Measurements from ENCODE around the gene ZFYVE19. TPM values are rescaled to one million over a fixed set of nuclear protein-coding genes. Genes with fewer than 3 reads are reported as not detected.

ZFYVE19 gene
- total and polyA plus RNA-seq, 2 of the 13 experiments (the other 11 are each of a cell fraction or from before 2014, with no cell fraction given) = 23.3 to 44.0 TPM

DNA sequence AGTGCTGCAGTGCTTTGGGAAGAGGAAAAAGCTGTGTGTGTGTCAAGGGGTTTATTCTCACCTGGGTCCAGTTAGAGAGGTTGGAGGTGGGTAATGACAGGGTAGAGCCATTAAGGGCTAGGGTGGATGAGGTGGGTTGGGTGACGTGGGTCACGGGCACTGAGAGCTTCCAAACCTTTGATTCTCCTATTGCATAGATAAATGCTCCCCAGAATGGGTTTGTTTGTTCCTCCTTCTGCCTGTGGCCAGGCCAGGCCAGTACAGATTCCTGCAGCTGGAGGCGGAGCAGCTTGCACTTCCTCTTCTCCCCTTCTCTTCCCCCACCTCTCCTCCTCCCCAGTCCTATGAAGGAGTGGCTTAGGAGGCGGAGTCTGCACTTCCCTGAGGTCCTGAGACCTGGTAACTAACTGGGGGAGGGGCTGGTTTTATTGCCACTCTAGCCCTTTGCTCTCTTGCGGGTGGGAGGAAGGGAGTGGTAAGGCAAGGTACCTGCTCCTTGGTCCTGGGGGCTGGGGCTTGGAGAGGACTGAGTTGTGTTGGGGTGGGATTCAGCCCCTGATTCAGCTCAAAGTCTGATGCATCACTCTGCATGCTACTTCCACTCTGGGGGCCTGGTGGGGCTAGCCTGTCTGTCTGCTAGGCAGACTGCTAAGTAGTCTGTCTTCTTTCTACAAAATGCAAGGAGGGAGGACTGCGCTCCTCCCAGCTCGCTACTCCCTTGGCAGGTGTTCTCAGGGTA is 40.5 kb downstream of the ZFYVE19 start:
- Histone ChIP-seq H3K27me3 (ENCODE audit: control insufficient read depth in 1 of 2, insufficient read depth in 2 of 2, low read length in 2 of 2) (peaks cover 4 to 17% of the 10 kb centered on the region in 2 experiments; a peak in 3 of 5 replicates), H3K4me3 (replicated peaks in 1 of 3; ENCODE audit: insufficient read depth in 1 of 3, low read depth in 2 of 3, low read length in 3 of 3) (peak overlapping the region in 1 of 3 experiments; percentile 15; a peak in 1 of 6 replicates), H3K79me2 (ENCODE audit: insufficient read depth, low read length) (no peaks in the 10 kb centered on the region), H3K4me2 (ENCODE audit: low read depth, low read length) (peak overlapping the region; percentile 66), H4K20me1 (ENCODE audit: insufficient read depth, low read length) (no peaks in the 10 kb centered on the region), H3K9me3 (ENCODE audit: low read length) (no peaks in the 10 kb centered on the region), H3K4me1 (ENCODE audit: insufficient read depth, low read length) (peaks cover 66% of the 10 kb centered on the region), H3K36me3 (replicated peaks in 1 of 2; ENCODE audit: control insufficient read depth in 1 of 2, insufficient read depth in 2 of 2, low read length in 2 of 2) (no peaks in the 10 kb centered on the region), H3K27ac (ENCODE audit: extremely low read length, insufficient read depth, low read length) (no peak overlapping the region), H2AFZ (ENCODE audit: low read length) (no peak overlapping the region), H3K9ac (ENCODE audit: insufficient read depth, low read depth, low read length) (no peak overlapping the region)
- intact Hi-C loops (cut with micrococcal nuclease; ENCODE audit: unreplicated experiment) = no loop called here
- ChIA-PET CTCF (ENCODE audit: low intra/inter-chr PET ratio, low total read pairs) (interaction anchor here (0.6 kb wide), 1 partner anchor 45 kb away, joined by 3 read pairs; no protein-coding TSS in a partner anchor), POLR2A (interaction anchor here (0.9 to 2.0 kb wide), 8 partner anchors 10 to 46 kb away, joined by 3 to 7 read pairs (median 4); partner anchors contain the start of genes PPP1R14D and VPS18)
- BruUV-seq (replicated peaks) = no TSS peak
- in situ Hi-C loops (cut with HindIII; ENCODE audit: extremely low pct_ligation_motif_present, low pct_unique_long_range_greater_than_20kb) = no loop called here
- 3% methylated on average over 5 of the region's 7 CpGs for WGBS (ENCODE audit: low lambda C conversion rate)
- DNase-seq (ENCODE audit: low spot score) = peak; percentile 72
- peak; percentile 77 for ATAC-seq
- FAIRE-seq = peak; percentile 72
- peak; percentile 35 for TF ChIP-seq TEAD3 (CRISPR knock-in tag; optimal IDR thresholded peaks at IDR 0.05; ENCODE audit: borderline replicate concordance)
- TF ChIP-seq, protein P1, sequence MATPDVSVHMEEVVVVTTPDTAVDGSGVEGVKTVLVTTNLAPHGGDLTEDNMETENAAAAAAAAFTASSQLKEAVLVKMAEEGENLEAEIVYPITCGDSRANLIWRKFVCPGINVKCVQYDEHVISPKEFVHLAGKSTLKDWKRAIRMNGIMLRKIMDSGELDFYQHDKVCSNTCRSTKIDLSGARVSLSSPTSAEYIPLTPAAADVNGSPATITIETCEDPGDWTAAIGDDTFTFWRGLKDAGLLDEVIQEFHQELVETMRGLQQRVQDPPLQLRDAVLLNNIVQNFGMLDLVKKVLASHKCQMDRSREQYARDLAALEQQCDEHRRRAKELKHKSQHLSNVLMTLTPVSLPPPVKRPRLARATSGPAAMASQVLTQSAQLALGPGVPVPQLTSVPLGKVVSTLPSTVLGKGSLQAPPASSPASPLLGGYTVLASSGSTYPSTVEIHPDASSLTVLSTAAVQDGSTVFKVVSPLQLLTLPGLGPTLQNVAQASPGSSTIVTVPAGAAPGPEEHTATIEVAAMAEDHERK (CRISPR knock-in tag; IDR thresholded peaks at IDR 0.05; ENCODE audit: low read depth) = no peak
- peak; percentile 74; the same call in 1 of the 2 replicates for TF ChIP-seq ZNF281 (CRISPR knock-in tag; IDR thresholded peaks at IDR 0.05; ENCODE audit: borderline replicate concordance)
- TF ChIP-seq PATZ1 (CRISPR knock-in tag; IDR thresholded peaks at IDR 0.05) = peak; percentile 58; the same call in 1 of the 2 replicates
- TF ChIP-seq, protein P2, sequence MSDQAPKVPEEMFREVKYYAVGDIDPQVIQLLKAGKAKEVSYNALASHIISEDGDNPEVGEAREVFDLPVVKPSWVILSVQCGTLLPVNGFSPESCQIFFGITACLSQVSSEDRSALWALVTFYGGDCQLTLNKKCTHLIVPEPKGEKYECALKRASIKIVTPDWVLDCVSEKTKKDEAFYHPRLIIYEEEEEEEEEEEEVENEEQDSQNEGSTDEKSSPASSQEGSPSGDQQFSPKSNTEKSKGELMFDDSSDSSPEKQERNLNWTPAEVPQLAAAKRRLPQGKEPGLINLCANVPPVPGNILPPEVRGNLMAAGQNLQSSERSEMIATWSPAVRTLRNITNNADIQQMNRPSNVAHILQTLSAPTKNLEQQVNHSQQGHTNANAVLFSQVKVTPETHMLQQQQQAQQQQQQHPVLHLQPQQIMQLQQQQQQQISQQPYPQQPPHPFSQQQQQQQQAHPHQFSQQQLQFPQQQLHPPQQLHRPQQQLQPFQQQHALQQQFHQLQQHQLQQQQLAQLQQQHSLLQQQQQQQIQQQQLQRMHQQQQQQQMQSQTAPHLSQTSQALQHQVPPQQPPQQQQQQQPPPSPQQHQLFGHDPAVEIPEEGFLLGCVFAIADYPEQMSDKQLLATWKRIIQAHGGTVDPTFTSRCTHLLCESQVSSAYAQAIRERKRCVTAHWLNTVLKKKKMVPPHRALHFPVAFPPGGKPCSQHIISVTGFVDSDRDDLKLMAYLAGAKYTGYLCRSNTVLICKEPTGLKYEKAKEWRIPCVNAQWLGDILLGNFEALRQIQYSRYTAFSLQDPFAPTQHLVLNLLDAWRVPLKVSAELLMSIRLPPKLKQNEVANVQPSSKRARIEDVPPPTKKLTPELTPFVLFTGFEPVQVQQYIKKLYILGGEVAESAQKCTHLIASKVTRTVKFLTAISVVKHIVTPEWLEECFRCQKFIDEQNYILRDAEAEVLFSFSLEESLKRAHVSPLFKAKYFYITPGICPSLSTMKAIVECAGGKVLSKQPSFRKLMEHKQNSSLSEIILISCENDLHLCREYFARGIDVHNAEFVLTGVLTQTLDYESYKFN (CRISPR knock-in tag; conservative IDR thresholded peaks at IDR 0.05) = 0 out of 2 replicates have a peak, but pooled peaks have one; percentile 29
- TF ChIP-seq MAZ (IDR thresholded peaks at IDR 0.05; ENCODE audit: borderline replicate concordance, low read depth, low read length) = peak; percentile 30; the same call in 1 of the 2 replicates
- TF ChIP-seq MAZ (CRISPR knock-in tag; IDR thresholded peaks at IDR 0.05; ENCODE audit: low read depth) = no peak
- TF ChIP-seq ZNF121 (CRISPR knock-in tag; IDR thresholded peaks at IDR 0.05) = peak; percentile 90
- no peak for TF ChIP-seq ZGPAT (CRISPR knock-in tag; IDR thresholded peaks at IDR 0.05)
- no peak for TF ChIP-seq MXD4 (CRISPR knock-in tag; IDR thresholded peaks at IDR 0.05)

Measured in HepG2 (cell line).